Measurements from ENCODE around the gene UBN2. TPM values are rescaled to one million over a fixed set of nuclear protein-coding genes. Genes with fewer than 3 reads are reported as not detected.
A peak's percentile ranks its signal among the peaks of the same experiment; 100 is the strongest.

Gene UBN2
- total RNA-seq, 1 donor from 2014 or later: 30.1 TPM

- peak overlapping the region; percentile 9 for H3K4me3 Mint-ChIP-seq
- H3K9me3 Mint-ChIP-seq: no peaks in the 10 kb centered on the region
These were observed 124.3 kb downstream of the UBN2 start for GRCh38 chr7:139355320-139355719.

More at GRCh38 chr7:139355320-139355719, 124.3 kb downstream of the UBN2 start:
- no peaks in the 10 kb centered on the region for H3K27me3 Mint-ChIP-seq (ENCODE audit: low read depth)
- DNase-seq (ENCODE audit: low read depth, low spot score): no peak
- H3K36me3 Mint-ChIP-seq (ENCODE audit: low read depth): peaks cover 11% of the 10 kb centered on the region
- peaks cover 13% of the 10 kb centered on the region for H3K4me1 Mint-ChIP-seq
- no peak for TF ChIP-seq CTCF (conservative IDR thresholded peaks at IDR 0.05)
- no peak overlapping the region for H3K27ac Mint-ChIP-seq (ENCODE audit: unreplicated experiment)

Other genes with a start within 250 kb of the UBN2 start
- 33.2 and 34.8 TPM in 2 replicates for gene KIAA1549, start 249.8 kb upstream of the UBN2 start, total RNA-seq
- gene ZC3HAV1L, start 195.2 kb upstream of the UBN2 start, total RNA-seq: 0.16 and 0.44 TPM in 2 replicates
- gene ZC3HAV1, start 121.5 kb upstream of the UBN2 start, total RNA-seq: 19.6 and 20.5 TPM in 2 replicates
- 18.3 and 24.8 TPM in 2 replicates for gene FMC1, start 110.1 kb downstream of the UBN2 start, total RNA-seq
- gene LUC7L2, start 128.7 kb downstream of the UBN2 start, total RNA-seq: 102 and 107 TPM in 2 replicates

All from neural crest cell (in vitro differentiated cells).